Loucy (cell line): ENCODE measurements around the gene ZNF576.
A peak's percentile ranks its signal among the peaks of the same experiment; 100 is the strongest.

Source experiments
- CTCF ChIP-seq: fragments of 200-600 bp; sonication (generic); conservative IDR thresholded peaks from 2 replicates; pipeline ENCODE4 v1.5.1; 2014; ENCODE audit warnings: mild to moderate bottlenecking, antibody characterized with exemption, low read length
- EZH2phosphoT487 ChIP-seq: fragments of 200-600 bp; IDR thresholded peaks from 2 replicates; pipeline ENCODE4 v1.6.1; 2018; ENCODE audit warnings: antibody characterized with exemption, mild to moderate bottlenecking, moderate library complexity, borderline replicate concordance

GRCh38 chr19:43624933-43625332 is 28.5 kb downstream of the ZNF576 start:
- TF ChIP-seq CTCF (peak; percentile 18; the same call in 1 of the 2 replicates), EZH2phosphoT487 (no peak)
